Measurements from ENCODE around the gene FAM180A. TPM values are rescaled to one million over a fixed set of nuclear protein-coding genes. Genes with fewer than 3 reads are reported as not detected.

FAM180A gene
- total and polyA plus RNA-seq, 10 of the 15 experiments (the other 5 are each of a cell fraction or from before 2014, with no cell fraction given), result not detected

DNA sequence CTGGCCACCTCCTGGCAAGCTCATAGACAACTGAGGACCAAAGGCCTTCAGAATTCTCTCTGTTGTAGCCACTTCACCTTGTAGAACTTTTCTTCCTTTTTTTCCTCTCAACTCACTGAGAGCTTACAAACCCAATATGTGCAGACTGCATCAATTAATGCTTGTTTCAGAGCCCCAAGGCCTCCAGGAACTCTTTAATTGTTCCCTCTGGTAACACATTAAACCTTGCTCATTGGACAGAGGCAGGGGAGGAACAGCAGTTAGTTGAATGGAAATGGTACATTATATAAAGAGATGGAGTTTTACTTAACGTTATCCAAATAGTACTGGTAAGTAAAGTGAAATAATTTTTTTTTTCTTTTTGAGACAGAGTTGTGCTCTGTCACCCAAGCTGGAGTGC is 61.1 kb downstream of the FAM180A start:
- no peaks in the 10 kb centered on the region for H4K20me1 ChIP-seq (ENCODE audit: control insufficient read depth, insufficient read depth)
- H3K27me3 ChIP-seq (replicated peaks in 1 of 2; ENCODE audit: control insufficient read depth in 2 of 2, insufficient read depth in 2 of 2, low read length in 1 of 2), result no peaks in the 10 kb centered on the region
- intact Hi-C loops (cut with micrococcal nuclease; ENCODE audit: unreplicated experiment), result no loop called here
- H3K4me2 ChIP-seq (ENCODE audit: control insufficient read depth, insufficient read depth), result no peak overlapping the region
- ChIA-PET SMC1A (ENCODE audit: uncharacterized antibody, unreplicated experiment) (no interaction called here), RAD21 (ENCODE audit: unreplicated experiment) (no interaction called here), CTCF (interaction anchor here (0.9 to 7.3 kb wide), 2 partner anchors 14 to 24 kb away, joined by 6 to 55 read pairs; no protein-coding TSS in a partner anchor), POLR2A (no interaction called here)
- no peaks in the 10 kb centered on the region; a peak in 1 of 4 replicates for H3K36me3 ChIP-seq (ENCODE audit: control insufficient read depth in 2 of 2, insufficient read depth in 2 of 2, low read length in 1 of 2)
- WGBS (ENCODE audit: insufficient coverage, insufficient replicate concordance, low lambda C conversion rate, missing lambda C conversion rate), result 0% methylated on average over 1 of the region's 1 CpG
- in situ Hi-C loops (cut with MboI), result no loop called here
- H3K9ac ChIP-seq (ENCODE audit: control insufficient read depth, insufficient read depth, low read length), result no peak overlapping the region
- no peaks in the 10 kb centered on the region for H3K9me3 ChIP-seq (replicated peaks; ENCODE audit: control insufficient read depth, insufficient read depth, low read length)
- BruUV-seq (replicated peaks), result no TSS peak
- H3K4me3 ChIP-seq, result no peak overlapping the region
- ATAC-seq (no peak), FAIRE-seq (no peak), DNase-seq (ENCODE audit: low read depth, low spot score) (no peak)
- no peaks in the 10 kb centered on the region for H3K4me1 ChIP-seq (ENCODE audit: control insufficient read depth, insufficient read depth, low read length)
- no peaks in the 10 kb centered on the region for H3K79me2 ChIP-seq (ENCODE audit: control insufficient read depth, insufficient read depth, low read length)
- H3K27ac ChIP-seq (ENCODE audit: control insufficient read depth, insufficient read depth), result no peak overlapping the region
- TF ChIP-seq ZNF24 (IDR thresholded peaks at IDR 0.05) (no peak), SIX5 (IDR thresholded peaks at IDR 0.05; ENCODE audit: low read depth, low read length, severe bottlenecking) (no peak), MEF2B (IDR thresholded peaks at IDR 0.05; ENCODE audit: partially characterized antibody, poor library complexity, severe bottlenecking) (no peak), CBX3 (IDR thresholded peaks at IDR 0.05; ENCODE audit: borderline replicate concordance, low read depth) (no peak), SMC3 (IDR thresholded peaks at IDR 0.05; ENCODE audit: borderline replicate concordance, low read length) (no peak), TARDBP (IDR thresholded peaks at IDR 0.05; ENCODE audit: borderline replicate concordance) (no peak), HDAC6 (IDR thresholded peaks at IDR 0.05; ENCODE audit: unreplicated experiment) (no peak), NFYA (IDR thresholded peaks at IDR 0.05; ENCODE audit: borderline replicate concordance, low read depth, low read length) (no peak), POLR2A (IDR thresholded peaks at IDR 0.05; ENCODE audit: low read depth, low read length) (no peak)
- TF ChIP-seq, protein P1, sequence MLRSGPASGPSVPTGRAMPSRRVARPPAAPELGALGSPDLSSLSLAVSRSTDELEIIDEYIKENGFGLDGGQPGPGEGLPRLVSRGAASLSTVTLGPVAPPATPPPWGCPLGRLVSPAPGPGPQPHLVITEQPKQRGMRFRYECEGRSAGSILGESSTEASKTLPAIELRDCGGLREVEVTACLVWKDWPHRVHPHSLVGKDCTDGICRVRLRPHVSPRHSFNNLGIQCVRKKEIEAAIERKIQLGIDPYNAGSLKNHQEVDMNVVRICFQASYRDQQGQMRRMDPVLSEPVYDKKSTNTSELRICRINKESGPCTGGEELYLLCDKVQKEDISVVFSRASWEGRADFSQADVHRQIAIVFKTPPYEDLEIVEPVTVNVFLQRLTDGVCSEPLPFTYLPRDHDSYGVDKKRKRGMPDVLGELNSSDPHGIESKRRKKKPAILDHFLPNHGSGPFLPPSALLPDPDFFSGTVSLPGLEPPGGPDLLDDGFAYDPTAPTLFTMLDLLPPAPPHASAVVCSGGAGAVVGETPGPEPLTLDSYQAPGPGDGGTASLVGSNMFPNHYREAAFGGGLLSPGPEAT (IDR thresholded peaks at IDR 0.05; ENCODE audit: low read depth), result no peak
- TF ChIP-seq, protein P2, sequence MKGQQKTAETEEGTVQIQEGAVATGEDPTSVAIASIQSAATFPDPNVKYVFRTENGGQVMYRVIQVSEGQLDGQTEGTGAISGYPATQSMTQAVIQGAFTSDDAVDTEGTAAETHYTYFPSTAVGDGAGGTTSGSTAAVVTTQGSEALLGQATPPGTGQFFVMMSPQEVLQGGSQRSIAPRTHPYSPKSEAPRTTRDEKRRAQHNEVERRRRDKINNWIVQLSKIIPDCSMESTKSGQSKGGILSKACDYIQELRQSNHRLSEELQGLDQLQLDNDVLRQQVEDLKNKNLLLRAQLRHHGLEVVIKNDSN (IDR thresholded peaks at IDR 0.05; ENCODE audit: borderline replicate concordance, extremely low read length, insufficient read depth, low read depth, low read length), result no peak
- no peak overlapping the region for H2AFZ ChIP-seq (ENCODE audit: control insufficient read depth, low read depth, low read length)

Measured in GM12878 (cell line).